Activated T-cell treated with anti-CD3 and anti-CD28 coated beads, Interleukin-2, amount 50 U/mL, for 4 hours (primary cell): ENCODE measurements around the gene ZNF536. TPM values are rescaled to one million over a fixed set of nuclear protein-coding genes. Genes with fewer than 3 reads are reported as not detected.
"Not testable (repeated sequence)": the region's sequence is repeated elsewhere in the genome, so short reads cannot be mapped to it uniquely, and the experiment has no call there.

Experiments
- ATAC-seq, 2 donors: fragments of 200-7000 bp; cut with Tn5 transposase; one replicate each; pipeline ENCODE4 v1.10.0; 2021
- DNase-seq: peaks from one replicate; pipeline ENCODE4 v3.0.0-alpha.2; 2020
- H3K27me3 Mint-ChIP-seq: one replicate; pipeline ENCODE4 v1.8.0; 2021; ENCODE audit warnings: low read depth, mixed read lengths
- H3K36me3 Mint-ChIP-seq: one replicate; pipeline ENCODE4 v1.8.0; 2022; ENCODE audit warnings: mixed read lengths; ENCODE audit not compliant: insufficient read depth
- H3K4me1 Mint-ChIP-seq: one replicate; pipeline ENCODE4 v1.8.0; 2021; ENCODE audit warnings: low read depth, mixed read lengths
- H3K4me3 Mint-ChIP-seq: one replicate; pipeline ENCODE4 v1.8.0; 2021; ENCODE audit warnings: mild to moderate bottlenecking, moderate library complexity, mixed read lengths
- H3K9me3 Mint-ChIP-seq: one replicate; pipeline ENCODE4 v1.8.0; 2021; ENCODE audit warnings: mixed read lengths
- total RNA-seq, 3 donors: library from RNA; stranded (reverse); gene quantifications; one replicate each; pipeline ENCODE4 v1.2.1, GENCODE V29; 2021

The ZNF536 gene
- total RNA-seq, 3 donors from 2014 or later = not detected

DNA sequence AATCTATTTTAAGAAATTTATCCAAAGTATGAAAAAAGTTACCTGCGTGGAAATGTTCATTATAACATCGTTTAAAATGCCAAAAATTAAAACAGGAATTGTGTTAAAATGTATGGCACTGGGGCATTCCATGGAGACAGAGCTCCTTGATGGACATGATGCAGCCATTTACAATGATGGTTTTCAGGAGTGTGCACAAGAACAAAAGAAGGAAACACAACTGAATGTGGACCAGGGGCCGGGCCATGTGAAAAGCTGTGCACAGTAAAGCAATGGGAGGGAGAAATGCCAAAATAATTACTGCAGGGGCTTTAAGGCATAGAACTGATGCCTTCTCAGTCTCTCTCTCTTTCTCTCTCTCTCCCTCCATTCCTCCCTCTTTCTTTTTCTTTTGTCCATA is 115.0 kb downstream of the ZNF536 start:
- ATAC-seq (no peak), DNase-seq (no peak)
- Mint-ChIP-seq H3K27me3 (peaks cover 4% of the 10 kb centered on the region), H3K4me3 (no peak overlapping the region), H3K9me3 (no peaks in the 10 kb centered on the region), H3K4me1 (no peaks in the 10 kb centered on the region), H3K36me3 (no peaks in the 10 kb centered on the region)

DNA sequence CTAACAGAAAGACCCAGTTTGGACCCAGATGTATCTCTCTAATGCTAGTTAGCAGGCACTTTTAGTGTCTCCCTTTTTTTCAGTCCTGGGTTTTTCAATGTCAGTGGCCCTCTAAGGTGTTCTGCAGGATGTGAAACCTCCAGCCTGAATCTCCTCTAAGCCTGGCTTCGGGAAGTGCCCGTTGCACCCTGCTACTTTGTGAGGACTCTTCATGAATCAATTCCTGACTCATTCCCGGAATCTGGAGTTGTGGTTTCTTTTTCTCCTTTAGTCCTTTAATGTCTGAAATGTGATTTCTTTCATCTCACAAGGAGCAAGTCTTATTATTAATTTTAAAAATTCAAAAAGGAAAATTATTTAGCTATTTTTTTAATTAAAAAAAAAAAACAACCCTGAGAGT is 116.0 kb downstream of the ZNF536 start:
- ATAC-seq (no peak), DNase-seq (no peak)
- Mint-ChIP-seq H3K4me3 (no peak overlapping the region), H3K9me3 (no peaks in the 10 kb centered on the region), H3K36me3 (no peaks in the 10 kb centered on the region), H3K27me3 (peaks cover 4% of the 10 kb centered on the region), H3K4me1 (no peaks in the 10 kb centered on the region)

DNA sequence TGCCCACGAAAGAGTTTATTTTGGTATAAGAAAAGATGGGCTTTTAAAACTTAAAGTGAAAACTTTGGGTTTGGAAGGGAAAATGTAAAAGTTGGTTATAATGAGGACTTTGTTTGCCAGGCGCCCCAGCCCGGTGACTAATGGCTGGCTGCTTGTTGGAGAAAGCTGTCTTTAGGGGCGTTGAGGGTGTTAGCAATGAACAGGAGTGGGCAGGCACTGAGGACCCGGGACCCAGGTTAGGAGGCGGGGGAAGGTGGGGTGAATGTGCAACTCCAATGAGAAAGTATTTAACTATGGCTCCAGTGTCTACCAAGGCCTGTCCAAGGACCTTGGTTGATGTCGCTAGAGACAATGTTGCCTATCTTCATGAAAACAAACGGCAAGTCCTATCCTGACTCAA is 118.6 kb downstream of the ZNF536 start:
- no peak overlapping the region for H3K4me3 Mint-ChIP-seq
- H3K4me1 Mint-ChIP-seq = no peaks in the 10 kb centered on the region
- ATAC-seq (no peak), DNase-seq (no peak)
- peaks cover 4% of the 10 kb centered on the region for H3K27me3 Mint-ChIP-seq
- no peaks in the 10 kb centered on the region for H3K9me3 Mint-ChIP-seq
- no peaks in the 10 kb centered on the region for H3K36me3 Mint-ChIP-seq

DNA sequence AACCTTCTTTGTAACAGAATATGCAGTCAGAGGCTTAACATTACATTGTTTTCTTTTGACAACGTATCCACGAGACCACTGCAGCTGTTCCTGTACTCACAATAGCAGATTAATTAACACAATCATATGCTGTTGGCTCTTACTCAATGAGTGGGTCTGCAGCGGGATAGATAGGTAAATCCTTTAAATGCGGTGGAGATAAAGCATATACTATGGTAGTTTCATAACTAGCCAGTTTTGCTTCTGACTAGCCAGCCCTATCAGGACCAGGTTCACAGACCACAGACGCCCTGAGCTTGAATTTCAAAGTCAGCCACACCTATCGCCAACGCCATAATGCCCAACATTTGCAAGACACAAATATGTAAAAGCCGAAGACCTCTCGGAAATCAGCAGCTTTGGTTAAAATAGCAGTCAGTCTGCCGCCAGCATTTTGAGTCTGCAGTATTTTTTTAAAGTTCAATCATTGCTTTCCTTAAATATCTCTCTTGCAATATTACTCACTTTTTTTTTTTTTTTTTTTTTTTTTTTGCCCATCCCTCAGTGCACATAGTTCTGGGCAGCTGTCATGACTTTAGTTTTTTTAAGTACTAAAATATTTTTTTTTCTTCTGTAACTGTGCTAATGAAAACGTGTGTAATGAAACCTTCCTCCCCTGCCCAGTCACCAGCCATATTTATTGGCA is 120.5 kb downstream of the ZNF536 start:
- no peaks in the 10 kb centered on the region for H3K36me3 Mint-ChIP-seq
- H3K27me3 Mint-ChIP-seq = peaks cover 4% of the 10 kb centered on the region
- no peak for DNase-seq
- ATAC-seq = no peak
- H3K4me1 Mint-ChIP-seq = no peaks in the 10 kb centered on the region
- H3K9me3 Mint-ChIP-seq = no peaks in the 10 kb centered on the region
- no peak overlapping the region for H3K4me3 Mint-ChIP-seq

DNA sequence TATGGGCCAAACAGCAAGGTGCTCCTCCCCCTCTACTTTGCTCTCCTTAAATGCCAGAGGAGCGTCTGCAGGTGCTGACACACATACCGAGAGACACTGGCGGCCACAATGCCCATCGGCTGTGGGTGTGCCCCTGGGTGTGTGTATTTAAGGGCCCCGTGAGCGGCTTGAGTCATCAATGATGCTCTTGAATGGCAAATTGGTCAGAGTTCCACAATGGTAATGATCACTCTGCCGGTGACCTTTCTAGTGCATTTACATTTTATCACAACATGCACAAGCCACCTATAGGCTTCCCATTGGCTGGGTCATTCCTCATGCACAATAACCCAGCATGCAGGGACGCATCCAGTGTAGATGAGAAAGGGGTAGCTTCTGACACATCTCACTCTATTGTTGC is 124.8 kb downstream of the ZNF536 start:
- H3K4me1 Mint-ChIP-seq = no peaks in the 10 kb centered on the region
- DNase-seq (no peak), ATAC-seq (no peak)
- H3K27me3 Mint-ChIP-seq = peaks cover 2% of the 10 kb centered on the region
- no peaks in the 10 kb centered on the region for H3K9me3 Mint-ChIP-seq
- no peak overlapping the region for H3K4me3 Mint-ChIP-seq
- H3K36me3 Mint-ChIP-seq = no peaks in the 10 kb centered on the region

DNA sequence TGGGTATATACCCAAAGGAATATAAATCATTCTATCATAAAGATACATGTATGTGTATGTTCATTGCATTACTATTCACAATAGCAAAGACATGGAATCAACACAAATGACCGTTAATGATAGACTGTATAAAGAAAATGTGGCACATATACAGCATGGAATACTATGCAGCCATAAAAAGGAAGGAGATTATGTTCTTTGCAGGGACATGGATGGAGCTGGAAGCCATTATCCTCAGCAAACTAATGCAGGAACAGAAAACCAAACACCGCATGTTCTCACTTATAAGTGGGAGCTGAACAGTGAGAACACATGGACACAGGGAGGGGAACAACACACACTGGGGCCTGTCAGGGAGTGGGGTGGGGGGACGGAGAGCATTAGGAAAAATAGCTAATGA is 125.9 kb downstream of the ZNF536 start:
- not testable (repeated sequence) for H3K36me3 Mint-ChIP-seq, H3K4me3 Mint-ChIP-seq, H3K27me3 Mint-ChIP-seq, H3K9me3 Mint-ChIP-seq, H3K4me1 Mint-ChIP-seq, DNase-seq, ATAC-seq

DNA sequence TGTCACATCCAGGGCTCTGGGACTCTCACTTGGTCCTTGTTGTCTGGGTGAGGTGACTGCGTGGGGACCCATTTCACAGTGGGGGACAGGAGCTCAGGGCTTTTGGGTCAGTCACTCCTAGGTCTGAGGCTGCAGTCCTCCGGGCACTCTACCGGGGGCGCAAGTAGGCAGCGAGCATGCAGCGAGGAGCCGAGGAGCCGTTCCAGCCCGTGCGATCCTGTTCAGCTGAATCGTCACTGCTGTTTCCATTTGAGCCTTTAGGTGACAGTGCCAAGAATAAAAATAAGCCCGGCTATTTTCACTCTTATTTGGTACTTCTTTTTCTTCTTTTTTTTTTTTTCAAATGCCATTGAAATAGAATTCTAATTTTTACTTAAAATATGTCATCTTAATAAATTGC is 126.5 kb downstream of the ZNF536 start:
- ATAC-seq = no peak
- Mint-ChIP-seq H3K36me3 (no peaks in the 10 kb centered on the region), H3K4me1 (no peaks in the 10 kb centered on the region), H3K9me3 (no peaks in the 10 kb centered on the region), H3K4me3 (no peak overlapping the region), H3K27me3 (peaks cover 4% of the 10 kb centered on the region)
- DNase-seq = no peak

DNA sequence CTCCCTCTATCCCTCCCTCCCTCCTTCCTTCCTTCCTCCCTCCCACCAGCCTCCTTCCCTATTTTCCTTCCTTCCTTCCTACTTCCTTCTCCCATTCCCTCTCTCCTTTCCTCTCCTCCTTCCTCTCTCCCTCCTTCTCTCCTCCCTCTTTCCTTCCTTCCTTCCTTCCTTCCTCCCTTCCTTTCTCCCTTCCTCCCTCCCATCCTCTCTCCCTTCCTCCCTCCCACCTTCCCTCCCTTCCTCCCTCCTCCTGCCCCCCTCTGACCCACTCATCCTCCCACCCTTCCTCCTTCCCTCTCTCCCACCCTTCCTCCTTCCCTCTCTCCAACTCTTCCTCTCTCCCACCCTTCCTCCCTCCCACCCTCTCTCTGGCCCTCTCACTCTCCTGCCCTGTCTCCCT is 132.1 kb downstream of the ZNF536 start:
- Mint-ChIP-seq H3K36me3 (no peaks in the 10 kb centered on the region), H3K4me3 (no peak overlapping the region), H3K4me1 (no peaks in the 10 kb centered on the region), H3K27me3 (peaks cover 8% of the 10 kb centered on the region), H3K9me3 (no peaks in the 10 kb centered on the region)
- ATAC-seq (no peak), DNase-seq (no peak)

DNA sequence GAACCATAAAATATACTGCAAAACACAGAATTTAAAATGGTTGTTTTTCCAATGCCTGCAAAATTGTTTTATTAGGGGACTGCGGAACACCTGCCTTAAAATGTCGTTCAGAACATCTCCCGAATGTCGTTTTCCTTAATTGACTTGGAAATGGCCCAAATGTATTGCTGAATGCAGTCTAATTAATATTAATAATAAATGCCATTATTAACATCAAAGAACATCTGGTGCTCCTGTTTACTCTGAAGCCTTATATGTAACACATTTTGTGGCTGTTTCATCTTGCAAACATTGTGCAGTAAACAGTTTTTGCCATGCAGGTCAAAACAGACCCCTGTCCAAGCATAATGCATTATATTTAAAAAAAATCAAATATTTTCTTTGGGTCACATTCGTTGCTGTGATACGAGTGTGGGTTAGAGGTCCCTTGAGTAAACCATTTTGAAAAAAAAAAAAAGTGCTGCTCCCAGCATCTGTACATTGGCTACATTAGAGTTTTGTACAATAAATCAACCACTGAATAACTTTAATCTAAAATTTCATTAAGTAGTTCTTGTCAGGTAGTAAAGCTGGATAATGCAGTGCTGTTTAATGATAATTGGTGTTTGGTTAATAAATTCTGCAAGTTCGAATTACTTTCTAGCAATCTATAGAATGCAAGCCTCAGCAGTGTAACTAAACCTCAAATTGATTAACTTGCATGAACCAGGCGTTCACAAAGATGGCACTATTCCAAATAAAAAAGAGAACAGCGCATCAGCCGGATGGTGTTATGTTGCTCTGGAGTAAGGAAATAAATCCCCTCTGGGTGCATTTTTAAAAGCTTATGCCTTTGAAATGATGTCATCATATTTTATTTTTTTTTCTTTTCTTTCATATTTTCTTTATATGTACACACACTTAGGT is 140.2 kb downstream of the ZNF536 start:
- H3K9me3 Mint-ChIP-seq = no peaks in the 10 kb centered on the region
- H3K4me1 Mint-ChIP-seq = no peaks in the 10 kb centered on the region
- DNase-seq = no peak
- ATAC-seq = no peak
- H3K27me3 Mint-ChIP-seq = peaks cover 3% of the 10 kb centered on the region
- H3K4me3 Mint-ChIP-seq = no peak overlapping the region
- no peaks in the 10 kb centered on the region for H3K36me3 Mint-ChIP-seq

DNA sequence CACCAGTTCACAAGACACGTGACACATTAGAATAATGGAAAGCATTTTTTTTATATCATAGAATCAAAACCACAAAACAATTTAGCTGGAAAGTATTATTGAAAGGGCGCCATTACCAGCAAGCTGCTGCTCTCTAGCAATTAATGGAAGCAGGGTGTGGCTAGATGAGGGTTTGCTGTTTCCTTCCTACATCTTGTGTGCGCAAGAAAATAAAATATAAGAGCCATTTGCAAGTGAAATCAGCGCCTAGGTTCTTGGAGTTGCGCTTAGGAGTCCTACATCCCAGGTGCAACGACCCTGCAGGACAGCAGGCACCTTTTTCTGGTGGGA is 140.9 kb downstream of the ZNF536 start:
- Mint-ChIP-seq H3K9me3 (no peaks in the 10 kb centered on the region), H3K4me3 (no peak overlapping the region), H3K36me3 (no peaks in the 10 kb centered on the region), H3K4me1 (no peaks in the 10 kb centered on the region), H3K27me3 (peaks cover 3% of the 10 kb centered on the region)
- DNase-seq (no peak), ATAC-seq (no peak)

DNA sequence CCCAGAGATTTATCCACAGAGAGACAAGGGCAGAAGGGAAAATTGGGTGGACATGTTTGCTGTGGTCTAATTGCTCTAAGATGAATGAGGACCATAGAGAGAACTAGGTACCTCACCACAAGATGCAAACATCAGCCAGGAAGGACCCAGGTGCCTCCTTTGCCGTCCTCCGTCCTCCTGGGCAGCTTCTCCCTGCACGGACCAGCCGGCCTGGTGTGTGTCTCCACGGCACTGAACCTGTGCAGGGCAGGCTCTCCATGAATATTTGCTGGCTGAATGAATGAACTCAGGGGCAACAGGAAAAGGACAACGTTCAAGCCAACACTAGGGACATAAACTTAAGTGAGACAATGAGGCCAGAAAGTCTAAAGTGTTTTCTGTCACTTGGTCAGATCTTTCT is 143.9 kb downstream of the ZNF536 start:
- peaks cover 3% of the 10 kb centered on the region for H3K27me3 Mint-ChIP-seq
- no peaks in the 10 kb centered on the region for H3K4me1 Mint-ChIP-seq
- DNase-seq (no peak), ATAC-seq (no peak)
- no peak overlapping the region for H3K4me3 Mint-ChIP-seq
- H3K36me3 Mint-ChIP-seq = no peaks in the 10 kb centered on the region
- H3K9me3 Mint-ChIP-seq = no peaks in the 10 kb centered on the region

DNA sequence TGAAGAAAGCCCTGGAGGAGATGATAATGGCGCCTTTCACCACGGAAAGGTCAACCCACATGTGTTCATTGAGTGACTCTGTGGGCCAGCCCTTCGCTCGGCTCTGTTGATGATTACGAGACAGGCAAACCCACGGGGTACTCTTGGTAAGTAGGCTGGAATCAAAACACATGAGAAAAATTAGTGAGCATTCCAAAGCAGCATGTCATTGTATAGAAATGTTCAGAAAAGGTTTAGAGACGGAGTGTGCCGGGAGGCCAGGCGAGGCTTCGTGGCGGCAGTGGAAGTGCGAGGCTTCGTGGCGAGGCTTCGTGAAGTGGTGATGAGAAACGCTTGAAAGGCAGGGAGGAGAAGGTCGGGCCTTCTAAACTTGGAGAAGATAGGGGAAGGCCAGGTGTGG is 144.3 kb downstream of the ZNF536 start:
- no peaks in the 10 kb centered on the region for H3K4me1 Mint-ChIP-seq
- H3K9me3 Mint-ChIP-seq = no peaks in the 10 kb centered on the region
- DNase-seq (no peak), ATAC-seq (no peak)
- no peak overlapping the region for H3K4me3 Mint-ChIP-seq
- H3K36me3 Mint-ChIP-seq = no peaks in the 10 kb centered on the region
- peaks cover 3% of the 10 kb centered on the region for H3K27me3 Mint-ChIP-seq

DNA sequence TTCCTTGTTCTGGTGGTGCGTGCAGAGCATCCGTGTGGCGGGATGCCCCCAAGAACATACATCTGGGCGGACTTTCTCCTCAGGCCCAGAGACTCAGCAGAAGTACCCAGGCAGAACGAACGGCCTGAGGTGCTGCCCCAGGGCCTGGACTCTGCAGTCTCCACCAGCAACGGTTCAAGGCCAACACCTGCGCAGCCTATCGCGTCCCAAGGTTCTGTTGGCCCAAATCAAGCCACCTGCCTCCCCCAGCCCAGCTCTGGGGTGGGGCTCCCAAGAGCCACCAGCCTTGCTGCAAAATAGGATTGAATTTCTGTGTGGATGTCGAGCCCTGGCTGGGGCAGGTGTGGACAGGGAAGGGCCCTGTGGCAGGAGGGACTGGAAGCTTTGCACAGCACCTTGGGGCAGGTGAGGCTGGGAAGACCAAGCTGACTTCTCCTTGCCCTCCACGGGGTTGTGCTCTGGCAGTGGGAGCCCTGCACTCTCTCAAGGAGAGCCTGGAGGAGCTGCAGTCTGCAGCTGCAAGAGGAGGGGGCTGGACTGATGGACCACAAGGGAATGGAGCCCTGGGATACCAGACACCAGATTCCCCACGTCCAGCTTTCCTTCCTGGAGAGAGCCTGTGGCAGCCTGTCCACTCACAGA is 146.9 kb downstream of the ZNF536 start:
- H3K4me3 Mint-ChIP-seq = no peak overlapping the region
- H3K27me3 Mint-ChIP-seq = peaks cover 3% of the 10 kb centered on the region
- DNase-seq (no peak), ATAC-seq (no peak)
- no peaks in the 10 kb centered on the region for H3K4me1 Mint-ChIP-seq
- no peaks in the 10 kb centered on the region for H3K9me3 Mint-ChIP-seq
- H3K36me3 Mint-ChIP-seq = no peaks in the 10 kb centered on the region

DNA sequence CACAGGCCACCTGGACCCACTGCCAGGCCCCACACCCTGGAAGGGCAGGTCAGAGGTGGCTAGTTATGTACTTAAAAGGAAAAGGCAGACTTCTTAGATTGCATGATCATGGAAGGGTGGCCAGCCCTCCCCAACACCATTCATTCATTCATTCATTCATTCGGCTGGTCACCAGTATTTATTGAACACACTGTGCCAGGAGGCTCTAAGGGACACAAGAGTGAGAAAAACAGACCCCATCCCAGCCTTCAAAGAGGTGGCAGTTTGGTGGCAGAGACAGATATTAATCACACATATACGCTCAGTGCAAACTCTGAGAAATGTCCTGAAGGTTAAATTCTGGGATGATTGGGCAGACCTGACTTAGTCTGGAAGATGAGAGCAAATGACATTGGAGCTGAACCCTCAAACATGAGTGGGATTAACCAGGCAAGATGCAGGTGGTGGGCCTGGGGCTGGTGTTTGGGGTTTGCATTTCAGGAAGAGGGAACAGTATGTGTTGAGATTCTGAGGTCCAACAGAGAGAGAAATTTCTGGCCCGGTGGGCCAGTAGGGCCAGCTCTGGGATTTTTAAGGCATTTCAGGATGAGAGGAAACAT is 147.5 kb downstream of the ZNF536 start:
- no peaks in the 10 kb centered on the region for H3K9me3 Mint-ChIP-seq
- no peak for ATAC-seq

More for the DNA sequence above, 147.5 kb downstream of the ZNF536 start:
- no peak for DNase-seq
- H3K4me1 Mint-ChIP-seq = no peaks in the 10 kb centered on the region
- H3K4me3 Mint-ChIP-seq = no peak overlapping the region
- H3K36me3 Mint-ChIP-seq = no peaks in the 10 kb centered on the region
- H3K27me3 Mint-ChIP-seq = peaks cover under 1% of the 10 kb centered on the region
